DLD1 (cell line): ENCODE data around the gene CLMP.
"Not testable (repeated sequence)": the region's sequence is repeated elsewhere in the genome, so short reads cannot be mapped to it uniquely, and the experiment has no call there.

Experiments used
- in situ Hi-C: cut with HindIII; loops from 2 replicates; pipeline ENCODE4 v1.10.0; 2017; ENCODE audit warnings: low sequenced_read_pairs

The CLMP gene

GRCh38 chr11:123061403-123062157, 133.5 kb downstream of the CLMP start, which contains the start of gene HSPA8:
TSS of gene HSPA8 (minus strand) at chr11:123062136. CDS start at chr11:123061324, 812 bp downstream.
- in situ Hi-C loops: no loop called here

DNA sequence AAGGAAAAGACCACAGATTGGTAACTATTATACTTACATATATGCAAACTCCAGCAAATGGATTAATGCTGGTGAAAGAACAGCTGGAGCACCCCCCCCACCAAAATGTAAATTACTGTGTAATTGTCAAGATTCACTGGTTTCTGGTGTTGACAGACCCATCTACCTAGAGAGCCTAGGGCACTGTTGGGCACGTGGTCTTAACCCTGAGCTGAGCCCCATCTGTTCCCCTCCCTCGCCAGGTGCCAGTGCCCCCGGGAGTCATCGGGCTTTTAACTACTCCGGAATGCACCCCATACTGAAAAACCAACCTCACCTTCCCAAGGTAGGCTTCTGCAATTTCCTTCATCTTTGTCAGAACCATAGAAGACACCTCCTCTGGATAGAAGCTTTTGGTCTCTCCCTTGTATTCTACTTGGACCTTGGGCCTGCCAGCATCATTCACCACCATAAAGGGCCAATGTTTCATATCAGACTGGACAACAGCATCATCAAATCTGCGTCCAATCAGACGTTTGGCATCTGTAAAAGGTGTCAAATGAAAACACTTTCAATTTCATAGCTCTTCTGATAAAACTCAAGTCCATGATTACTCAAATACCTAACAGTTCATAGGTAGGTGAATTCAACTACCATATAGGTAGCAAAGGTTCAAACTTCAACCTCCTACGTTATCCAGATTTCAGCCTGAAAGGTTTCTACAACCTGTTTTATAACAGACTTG, 134.6 kb downstream of the CLMP start:
- in situ Hi-C loops: no loop called here

DNA sequence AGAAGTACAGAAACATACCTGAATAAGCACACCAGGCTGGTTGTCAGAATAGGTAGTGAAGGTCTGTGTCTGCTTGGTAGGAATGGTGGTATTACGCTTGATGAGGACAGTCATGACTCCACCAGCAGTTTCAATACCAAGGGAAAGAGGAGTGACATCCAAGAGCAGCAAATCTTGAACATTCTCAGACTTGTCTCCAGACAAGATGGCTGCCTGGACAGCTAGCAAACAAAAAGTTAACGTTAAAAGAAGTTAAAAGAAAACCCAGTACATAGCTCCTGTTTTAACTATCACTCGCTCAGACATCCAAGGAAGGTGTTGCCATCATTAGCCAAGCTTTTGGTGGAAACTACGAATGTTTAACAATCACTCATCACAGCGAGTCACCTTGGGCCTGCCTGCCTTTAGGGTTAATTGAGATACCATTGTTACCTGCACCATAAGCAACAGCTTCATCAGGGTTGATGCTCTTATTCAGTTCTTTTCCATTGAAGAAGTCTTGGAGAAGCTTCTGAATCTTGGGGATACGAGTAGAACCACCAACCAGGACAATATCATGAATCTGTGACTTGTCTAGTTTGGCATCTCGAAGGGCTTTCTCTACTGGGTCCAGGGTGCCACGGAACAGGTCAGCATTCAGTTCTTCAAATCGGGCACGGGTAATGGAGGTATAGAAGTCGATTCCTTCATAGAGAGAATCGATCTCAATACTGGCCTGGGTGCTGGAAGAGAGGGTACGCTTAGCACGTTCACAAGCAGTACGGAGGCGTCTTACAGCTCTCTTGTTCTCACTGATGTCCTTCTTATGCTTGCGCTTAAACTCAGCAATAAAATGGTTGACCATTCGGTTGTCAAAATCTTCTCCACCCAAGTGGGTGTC, 135.8 kb downstream of the CLMP start:
- in situ Hi-C loops: not testable (repeated sequence)

DNA sequence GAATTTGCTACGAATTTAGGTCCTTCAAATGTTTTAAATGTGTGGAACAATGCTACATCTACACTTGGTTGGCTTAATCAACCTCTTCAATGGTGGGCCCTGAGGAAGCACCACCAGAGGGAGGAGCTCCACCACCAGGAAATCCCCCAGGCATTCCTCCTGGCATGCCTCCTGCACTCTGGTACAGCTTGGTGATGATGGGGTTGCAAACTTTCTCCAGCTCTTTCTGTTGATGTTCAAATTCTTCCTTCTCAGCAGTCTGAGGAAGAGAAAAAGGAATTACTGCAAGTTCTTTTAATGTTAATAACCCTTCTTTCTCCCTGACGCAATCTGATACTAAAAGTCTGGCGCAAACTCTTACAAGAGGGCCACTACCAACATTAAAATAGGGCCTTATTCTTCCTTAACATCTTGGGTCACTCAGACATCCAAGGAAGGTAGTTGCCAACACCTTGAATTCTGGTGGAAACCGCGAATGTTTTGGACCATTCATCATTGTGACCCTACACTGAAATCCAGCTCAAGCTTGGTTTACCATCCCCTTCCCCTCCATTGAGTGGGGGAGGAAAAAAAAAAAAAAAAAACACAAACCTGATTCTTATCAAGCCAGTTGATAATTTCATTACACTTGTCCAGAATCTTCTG, 137.3 kb downstream of the CLMP start:
- in situ Hi-C loops: no loop called here

DNA sequence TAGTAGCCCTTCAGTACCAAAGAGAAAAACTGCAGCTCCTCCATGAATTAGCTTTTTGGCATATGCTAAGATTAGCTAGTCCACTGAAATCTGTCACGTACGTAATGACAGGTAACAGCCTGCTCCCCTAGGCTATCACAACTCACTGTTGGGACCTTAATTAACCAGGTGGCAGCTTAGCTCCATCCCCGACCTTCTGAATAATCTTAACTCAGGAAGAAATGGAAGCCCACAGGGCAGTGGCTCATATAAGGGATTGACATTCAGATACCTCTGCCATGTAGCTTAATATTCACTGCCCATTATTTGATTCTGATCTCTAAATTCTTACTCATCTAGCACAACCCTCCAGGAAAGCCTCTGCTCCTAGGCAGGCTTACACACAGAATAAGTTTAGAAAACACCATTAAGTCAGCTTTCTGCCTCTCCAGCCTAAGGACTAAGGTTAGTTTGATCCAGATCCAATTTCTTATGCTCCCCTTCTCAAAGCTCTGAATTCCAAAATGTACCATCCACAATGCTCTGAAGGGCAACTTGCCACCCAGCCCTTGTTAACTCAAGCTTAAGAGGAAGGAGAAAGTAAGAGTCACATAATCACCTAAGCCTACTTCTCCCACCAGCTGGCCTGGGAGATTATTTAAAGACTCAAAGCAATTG, 138.1 kb downstream of the CLMP start:
- in situ Hi-C loops: no loop called here

DNA sequence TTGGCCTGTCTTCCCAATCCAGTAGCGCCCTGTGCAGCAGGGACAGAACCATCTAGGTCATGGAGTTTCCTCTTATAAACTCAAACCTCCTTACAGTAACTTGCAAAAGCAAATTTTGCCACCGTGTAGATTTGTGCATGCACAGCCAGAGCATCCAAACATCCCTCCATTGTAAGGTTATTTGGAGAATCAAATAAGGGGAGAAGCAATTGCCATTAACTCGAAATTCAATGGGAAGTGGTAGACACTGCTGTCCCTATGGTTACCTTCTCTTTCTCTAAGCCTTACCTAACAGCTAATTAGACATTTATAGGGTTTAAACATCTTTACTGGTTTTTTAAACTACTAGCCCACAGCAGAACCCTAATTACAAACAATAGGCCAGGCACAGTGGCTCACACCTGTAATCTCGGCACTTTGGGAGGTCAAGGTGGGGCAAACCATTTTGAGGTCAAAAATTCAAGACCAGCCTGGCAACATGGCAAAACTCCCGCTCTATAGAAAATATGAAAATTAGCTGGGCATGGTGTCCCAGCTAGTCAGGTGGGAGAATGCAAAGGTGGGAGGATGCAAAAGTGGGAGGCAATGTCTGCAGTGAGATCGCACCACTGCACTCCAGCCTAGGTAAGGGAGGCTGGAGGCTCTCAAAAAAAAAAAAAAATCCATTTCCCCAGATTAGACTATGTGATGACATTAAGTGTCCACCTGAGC, 139.7 kb downstream of the CLMP start:
- in situ Hi-C loops: no loop called here

DNA sequence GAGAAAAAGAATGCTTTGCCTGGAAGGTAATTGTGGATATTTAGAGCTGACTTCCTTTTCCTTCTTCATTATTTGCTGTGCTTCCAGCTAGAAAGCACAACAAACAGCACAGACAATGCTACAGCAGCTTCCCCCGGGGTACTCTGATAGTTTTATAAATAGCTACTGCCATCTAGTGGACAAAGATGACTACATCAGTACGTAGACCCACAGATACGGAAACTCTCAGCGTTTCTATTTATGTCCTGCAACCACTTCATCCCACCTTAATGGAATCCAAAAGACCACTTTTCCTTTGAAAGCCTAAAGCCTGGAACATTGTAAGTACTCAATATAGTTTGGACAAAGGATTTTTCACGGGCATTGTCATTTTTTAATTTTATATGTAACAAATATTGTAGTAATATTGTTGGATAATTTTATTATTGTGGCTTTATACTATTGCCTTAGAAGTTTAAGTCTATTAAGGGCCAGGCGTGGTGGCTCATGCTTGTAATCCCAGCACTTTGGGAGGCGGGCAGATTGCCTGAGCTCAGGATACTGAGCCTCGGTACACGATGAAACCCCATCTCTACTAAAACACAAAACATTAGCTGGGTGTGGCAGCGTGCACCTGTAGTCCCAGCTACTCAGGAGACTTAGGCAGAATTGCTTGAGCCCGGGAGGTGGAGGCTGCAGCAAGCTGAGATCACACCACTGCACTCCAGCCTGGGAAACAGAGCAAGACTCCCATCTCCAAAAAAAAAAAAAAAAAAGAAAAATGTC, 140.6 kb downstream of the CLMP start:
- in situ Hi-C loops: no loop called here

- in situ Hi-C loops: no loop called here
Measured at GRCh38 chr11:123052901-123053721, 141.9 kb downstream of the CLMP start.

DNA sequence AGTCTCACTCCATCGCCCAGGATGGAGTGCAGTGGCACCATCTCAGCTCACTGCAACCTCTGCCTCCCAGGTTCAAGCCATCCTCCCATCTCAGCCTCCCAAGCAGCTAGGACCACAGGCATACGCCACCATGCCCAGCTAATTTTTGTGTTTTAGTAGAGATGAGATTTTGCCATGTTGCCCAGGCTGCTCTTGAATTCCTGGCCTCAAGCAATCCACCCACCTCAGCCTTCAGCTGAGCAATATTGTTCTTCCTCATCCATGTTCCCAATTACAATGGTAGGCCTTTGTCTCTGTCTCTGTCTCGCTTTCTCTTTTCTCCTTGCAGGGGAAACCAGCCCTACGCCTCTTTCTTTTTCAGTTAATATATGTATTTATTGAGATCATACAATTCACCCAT, 143.4 kb downstream of the CLMP start:
- in situ Hi-C loops: no loop called here

DNA sequence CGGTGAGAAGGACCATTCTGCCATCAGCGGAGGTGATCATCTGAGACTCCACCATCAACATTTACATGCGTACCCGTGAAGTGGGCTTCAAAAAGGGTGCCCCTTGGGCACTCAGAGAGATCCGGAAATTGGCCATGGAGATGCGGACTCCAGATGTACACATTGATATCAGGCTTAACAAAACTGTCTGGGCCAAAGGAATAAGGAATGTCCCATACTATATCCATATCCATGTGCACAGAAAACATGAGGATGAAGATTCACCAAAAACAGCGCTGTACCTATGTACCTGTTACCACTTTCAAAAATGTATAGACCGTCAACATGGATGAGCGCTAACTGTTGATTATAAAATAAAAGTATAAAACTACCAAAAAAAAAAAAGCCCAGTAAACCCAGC, 143.9 kb downstream of the CLMP start:
- in situ Hi-C loops: no loop called here

- in situ Hi-C loops: loop anchor here (25.0 kb wide), 2 partner anchors 186 to 411 kb away; no protein-coding TSS in a partner anchor
Measured at GRCh38 chr11:123047947-123048293, 147.1 kb downstream of the CLMP start.

DNA sequence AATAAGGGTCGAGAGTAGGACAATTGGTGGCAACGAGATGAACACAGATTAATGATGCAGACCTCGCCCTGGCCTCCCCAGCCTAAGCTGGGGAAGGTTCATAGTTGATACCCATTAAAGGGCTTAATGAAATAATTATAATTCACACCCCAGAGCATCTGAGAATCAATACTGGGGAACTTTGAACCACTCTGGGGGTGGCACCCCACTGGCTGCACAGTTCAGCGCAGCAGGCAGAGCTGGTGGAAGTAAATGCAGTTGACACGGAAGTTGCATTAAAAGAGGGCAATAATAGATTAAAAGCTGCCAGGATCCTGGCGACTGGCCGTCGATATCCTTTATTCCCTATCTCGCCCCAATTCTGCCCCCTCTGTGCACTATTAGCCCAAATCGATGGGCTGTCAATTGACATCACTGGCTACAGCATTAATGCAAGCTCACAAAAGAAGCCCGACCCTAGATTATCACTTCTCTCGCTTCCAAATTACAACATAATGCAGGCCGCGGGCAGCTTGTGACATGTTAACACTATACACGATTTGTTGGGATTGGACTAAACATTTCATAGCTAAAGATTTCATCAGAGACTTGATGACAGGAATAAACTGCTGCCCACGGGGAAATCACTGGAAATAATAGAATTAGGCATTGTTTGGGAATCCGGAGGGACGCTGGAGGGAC, 147.6 kb downstream of the CLMP start:
- in situ Hi-C loops: loop anchor here (25.0 kb wide), 2 partner anchors 185 to 410 kb away; no protein-coding TSS in a partner anchor

GRCh38 chr11:123046473-123047259, 148.4 kb downstream of the CLMP start:
- in situ Hi-C loops: loop anchor here (25.0 kb wide), 2 partner anchors 184 to 409 kb away; no protein-coding TSS in a partner anchor

GRCh38 chr11:123045101-123045500, 149.9 kb downstream of the CLMP start:
- in situ Hi-C loops: loop anchor here (25.0 kb wide), 2 partner anchors 183 to 408 kb away; no protein-coding TSS in a partner anchor

DNA sequence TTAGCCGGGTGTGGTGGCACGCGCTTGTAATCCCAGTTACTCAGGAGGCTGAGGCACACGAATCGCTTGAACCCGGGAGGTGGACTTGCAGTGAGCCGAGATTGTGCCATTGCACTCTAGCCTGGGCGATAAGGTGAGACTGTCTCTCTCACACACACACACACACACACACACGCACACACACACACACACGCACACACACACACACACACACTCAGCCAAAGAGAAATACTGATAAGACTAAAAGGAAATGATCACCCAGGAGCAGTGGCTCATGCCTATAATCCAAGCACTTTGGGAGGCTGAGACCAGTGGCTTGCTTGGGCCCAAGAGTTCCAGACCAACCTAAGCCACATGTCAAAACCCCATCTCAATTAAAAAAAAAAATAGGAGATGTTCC, 153.9 kb downstream of the CLMP start:
- in situ Hi-C loops: loop anchor here (25.0 kb wide), 2 partner anchors 179 to 404 kb away; no protein-coding TSS in a partner anchor

DNA sequence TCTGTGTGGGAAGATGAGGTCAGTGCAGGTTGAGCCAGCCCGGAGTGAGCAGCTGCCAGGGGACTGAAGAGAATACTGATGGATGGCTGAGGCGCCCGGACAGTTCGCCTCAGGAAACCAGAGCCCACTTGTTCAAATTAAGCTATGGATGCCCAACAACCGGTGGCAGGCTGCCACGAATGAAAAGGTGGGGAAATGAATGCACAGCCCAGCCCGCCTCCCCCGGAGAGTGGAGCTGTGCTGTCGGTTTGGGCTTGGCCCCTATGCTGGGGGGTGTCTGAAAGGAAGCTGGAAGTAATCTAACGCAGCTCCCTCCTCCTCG, 155.0 kb downstream of the CLMP start:
- in situ Hi-C loops: loop anchor here (25.0 kb wide), 2 partner anchors 178 to 403 kb away; no protein-coding TSS in a partner anchor
